SK-N-SH (cell line): Measurements from ENCODE around the gene MRRF. TPM values are rescaled to one million over a fixed set of nuclear protein-coding genes. Genes with fewer than 3 reads are reported as not detected.

Source experiments
- CTCF ChIA-PET: fragments of 300-600, 350-600 bp; formaldehyde crosslinking; extraction: SDS; loops from one replicate; lab custom pipeline; 2021; lab: Yijun Ruan, JAX
- POLR2A ChIA-PET: fragments of 350-600 bp; sonication (Branson Sonifier 250); formaldehyde crosslinking; extraction: SDS; loops from one replicate; lab custom pipeline; 2020; ENCODE audit warnings: antibody characterized with exemption, inconsistent platforms; lab: Yijun Ruan, JAX
- DNase-seq: peaks from one replicate; pipeline ENCODE4 v3.0.0; 2012
- H2AFZ ChIP-seq: fragments of 200-600 bp; sonication (generic); 2 replicates; pipeline ENCODE4 v1.8.1; 2016; ENCODE audit warnings: antibody characterized with exemption, mild to moderate bottlenecking, low read depth
- H3F3A ChIP-seq: fragments of 200-600 bp; sonication (generic); replicated peaks from 2 replicates; pipeline ENCODE3; 2016; ENCODE audit warnings: antibody characterized with exemption, mild to moderate bottlenecking; ENCODE audit not compliant: insufficient read depth
- H3K27ac ChIP-seq, 2 experiments: fragments of 200-500 bp in 1 of 2; fragments of 200-600 bp in 1 of 2; sonication (Bioruptor generic) in 1 of 2; sonication (generic), shearing (Covaris generic) in 1 of 2; 2 replicates each; pipeline versions ENCODE4 v1.5.1 to v1.6.1; 2014 to 2016; ENCODE audit warnings: low read depth in 2 of 2, inconsistent platforms in 1 of 2, low read length in 1 of 2, mild to moderate bottlenecking in 1 of 2, mixed read lengths in 1 of 2
- H3K27me3 ChIP-seq: fragments of 200-600 bp; sonication (generic), shearing (Covaris generic); 2 replicates; pipeline ENCODE4 v1.6.1; 2016; ENCODE audit warnings: mixed run types; ENCODE audit not compliant: insufficient read depth
- H3K36me3 ChIP-seq, 2 experiments: fragments of 200-500 bp in 1 of 2; fragments of 200-600 bp in 1 of 2; sonication (Bioruptor generic) in 1 of 2; sonication (generic) in 1 of 2; replicated peaks in 1 of 2; 2 replicates each; pipeline versions ENCODE3 to v1.5.1; 2014 to 2016; ENCODE audit warnings: low read length in 1 of 2, mild to moderate bottlenecking in 1 of 2; ENCODE audit not compliant: insufficient read depth in 2 of 2, control insufficient read depth in 1 of 2
- H3K4me1 ChIP-seq, 2 experiments: fragments of 200-500 bp in 1 of 2; fragments of 200-600 bp in 1 of 2; sonication (Bioruptor generic) in 1 of 2; sonication (generic), shearing (Covaris generic) in 1 of 2; 2 replicates each; pipeline versions ENCODE4 v1.5.1 to v1.6.1; 2014 to 2016; ENCODE audit warnings: low read depth in 1 of 2, low read length in 1 of 2, mixed run types in 1 of 2; ENCODE audit not compliant: insufficient read depth in 2 of 2, control insufficient read depth in 1 of 2
- H3K4me2 ChIP-seq: fragments of 200-600 bp; sonication (generic), shearing (Covaris generic); 2 replicates; pipeline ENCODE4 v1.6.1; 2017; ENCODE audit warnings: mixed run types
- H3K4me3 ChIP-seq, 2 experiments: fragments of 200-500 bp in 1 of 2; fragments of 200-600 bp in 1 of 2; sonication (Bioruptor generic) in 1 of 2; sonication (generic), shearing (Covaris generic) in 1 of 2; 2 replicates each; pipeline versions ENCODE4 v1.5.1 to v1.8.1; 2014 to 2016; ENCODE audit warnings: low read depth in 2 of 2, inconsistent platforms in 1 of 2, low read length in 1 of 2, mild to moderate bottlenecking in 1 of 2, mixed read lengths in 1 of 2, moderate library complexity in 1 of 2
- H3K79me2 ChIP-seq: fragments of 200-600 bp; sonication (generic); 2 replicates; pipeline ENCODE4 v1.8.1; 2017; ENCODE audit warnings: mild to moderate bottlenecking; ENCODE audit not compliant: insufficient read depth
- H3K9ac ChIP-seq: fragments of 200-600 bp; sonication (generic); 2 replicates; pipeline ENCODE4 v1.6.1; 2017; ENCODE audit warnings: mixed run types
- H3K9me2 ChIP-seq: fragments of 200-600 bp; sonication (generic); 2 replicates; pipeline ENCODE4 v1.6.1; 2017; ENCODE audit warnings: mixed run types
- H3K9me3 ChIP-seq: fragments of 200-600 bp; sonication (generic); 2 replicates; pipeline ENCODE4 v1.6.1; 2017; ENCODE audit warnings: mixed run types, mild to moderate bottlenecking, moderate library complexity
- H4K20me1 ChIP-seq: fragments of 200-600 bp; sonication (generic); 2 replicates; pipeline ENCODE4 v1.6.1; 2017; ENCODE audit warnings: mild to moderate bottlenecking, mixed run types; ENCODE audit not compliant: insufficient read depth
- CHD2 ChIP-seq: fragments of 150-350 bp; IDR thresholded peaks from 2 replicates; pipeline ENCODE4 v1.6.1; 2018; ENCODE audit warnings: low read length; ENCODE audit not compliant: partially characterized antibody
- ELF1 ChIP-seq: IDR thresholded peaks from 2 replicates; pipeline ENCODE4 v1.4.0; 2012
- EP300 ChIP-seq, 2 experiments: IDR thresholded peaks; 2 replicates each; pipeline versions ENCODE4 v1.4.0 to v1.6.1; 2012; ENCODE audit warnings: borderline replicate concordance in 1 of 2, low read depth in 1 of 2, low read length in 1 of 2
- FOSL2 ChIP-seq: IDR thresholded peaks from 2 replicates; pipeline ENCODE4 v1.4.0; 2012; ENCODE audit warnings: low read depth, mild to moderate bottlenecking, moderate library complexity, borderline replicate concordance
- FOXJ3 ChIP-seq: sonication (generic); formaldehyde crosslinking; IDR thresholded peaks from 2 replicates; pipeline ENCODE4 v1.5.1; 2020; ENCODE audit warnings: mild to moderate bottlenecking, missing genetic modification reagents
- GABPA ChIP-seq: IDR thresholded peaks from 2 replicates; pipeline ENCODE4 v1.4.0; 2012; ENCODE audit warnings: low read depth, mild to moderate bottlenecking
- GATA2 ChIP-seq: sonication (generic); formaldehyde crosslinking; IDR thresholded peaks from 2 replicates; pipeline ENCODE4 v1.5.0; 2020; ENCODE audit warnings: mild to moderate bottlenecking, missing genetic modification reagents
- JUND ChIP-seq: IDR thresholded peaks from 2 replicates; pipeline ENCODE4 v1.4.0; 2012
- MEF2A ChIP-seq: IDR thresholded peaks from 2 replicates; pipeline ENCODE4 v1.4.0; 2012; ENCODE audit warnings: low read depth, borderline replicate concordance
- NFIC ChIP-seq: IDR thresholded peaks from 2 replicates; pipeline ENCODE4 v1.4.0; 2012; ENCODE audit warnings: borderline replicate concordance
- RCOR1 ChIP-seq: fragments of 150-350 bp; IDR thresholded peaks from 2 replicates; pipeline ENCODE4 v1.6.1; 2017; ENCODE audit warnings: antibody characterized with exemption, low read length
- REST ChIP-seq: IDR thresholded peaks from 2 replicates; pipeline ENCODE4 v1.6.1; 2012; ENCODE audit warnings: mild to moderate bottlenecking, low read depth, low read length, moderate library complexity
- RFX5 ChIP-seq: IDR thresholded peaks from 2 replicates; pipeline ENCODE4 v1.6.1; 2012; ENCODE audit warnings: mild to moderate bottlenecking, improper control_type of control experiment, low read length
- RXRA ChIP-seq: IDR thresholded peaks from 2 replicates; pipeline ENCODE4 v1.4.0; 2012; ENCODE audit warnings: low read depth, mild to moderate bottlenecking, borderline replicate concordance
- SIN3A ChIP-seq: IDR thresholded peaks from 2 replicates; pipeline ENCODE4 v1.6.1; 2012; ENCODE audit warnings: low read depth, mild to moderate bottlenecking, low read length, moderate library complexity, borderline replicate concordance
- SMC3 ChIP-seq: IDR thresholded peaks from 2 replicates; pipeline ENCODE4 v1.6.1; 2012; ENCODE audit warnings: low read depth, low read length, improper control_type of control experiment
- TAF1 ChIP-seq: IDR thresholded peaks from 2 replicates; pipeline ENCODE4 v1.6.1; 2012; ENCODE audit warnings: low read depth, mild to moderate bottlenecking, low read length, moderate library complexity, borderline replicate concordance
- TCF12 ChIP-seq: IDR thresholded peaks from 2 replicates; pipeline ENCODE4 v1.4.0; 2012
- YY1 ChIP-seq: IDR thresholded peaks from 2 replicates; pipeline ENCODE4 v1.4.0; 2012; ENCODE audit warnings: low read depth, mild to moderate bottlenecking
- WGBS: methylation state at CpG from one replicate; pipeline ENCODE4 v1.1.6; 2017; ENCODE audit warnings: low lambda C conversion rate; 5-methylcytosine and 5-hydroxymethylcytosine counted together
- polyA plus RNA-seq, 3 experiments: library from polyadenylated mRNA; depleted of rRNA; stranded (reverse); fragments of >200 nt; gene quantifications; 2 replicates each; pipeline ENCODE4 v1.2.3, GENCODE V29; 2012
- TF ChIP-seq, protein P1 (sequence below): fragments of 150-350 bp; IDR thresholded peaks from 2 replicates; pipeline ENCODE4 v1.6.1; 2016; ENCODE audit warnings: mild to moderate bottlenecking, low read depth, low read length
- TF ChIP-seq, protein P2 (sequence below): IDR thresholded peaks from 2 replicates; pipeline ENCODE4 v1.4.0; 2012; ENCODE audit warnings: low read depth, borderline replicate concordance
- TF ChIP-seq, protein P3 (sequence below): IDR thresholded peaks from 2 replicates; pipeline ENCODE4 v1.4.0; 2012; ENCODE audit warnings: low read depth, borderline replicate concordance

Gene MRRF
- polyA plus RNA-seq, 1 of the 3 experiments (the other 2 are of a cell fraction): 35.1 TPM

DNA sequence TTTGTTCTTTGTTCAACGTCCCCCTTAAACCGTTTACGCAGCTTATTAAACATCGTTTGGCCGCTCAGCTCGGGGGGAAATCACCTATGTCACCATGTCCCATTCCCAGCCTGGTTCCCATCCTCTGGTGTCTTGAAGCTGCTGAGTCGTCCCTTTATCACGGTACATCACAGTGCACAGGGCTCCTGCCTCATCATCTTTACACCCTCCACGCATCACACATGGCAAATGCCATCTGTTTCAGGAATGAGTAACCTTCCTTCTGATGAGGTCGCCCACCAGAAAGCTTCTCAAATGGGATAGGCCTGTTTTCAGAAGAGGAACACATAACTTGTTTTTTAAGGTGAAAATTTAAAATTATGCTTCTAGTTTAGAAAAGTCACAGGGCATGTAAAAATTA, 28.0 kb upstream of the MRRF start:
- no peak overlapping the region for H2AFZ ChIP-seq
- CTCF ChIA-PET: interaction anchor here (1.0 kb wide), 1 partner anchor 203 kb away, joined by 4 read pairs; no protein-coding TSS in a partner anchor
- H3K9me2 ChIP-seq: no peaks in the 10 kb centered on the region
- no peak overlapping the region for H3K9ac ChIP-seq
- H3K36me3 ChIP-seq: peaks cover 21 to 26% of the 10 kb centered on the region in 2 experiments
- H3F3A ChIP-seq: no peaks in the 10 kb centered on the region
- 82% methylated on average over 10 of the region's 10 CpGs for WGBS
- H4K20me1 ChIP-seq: no peaks in the 10 kb centered on the region
- POLR2A ChIA-PET: no interaction called here
- TF ChIP-seq RCOR1: no peak
- no peak for TF ChIP-seq SIN3A
- TF ChIP-seq SMC3: no peak
- TF ChIP-seq RFX5: no peak
- TF ChIP-seq TCF12: no peak
- TF ChIP-seq TAF1: no peak
- no peak for TF ChIP-seq GATA2 (CRISPR knock-in tag)
- no peak for TF ChIP-seq MEF2A
- TF ChIP-seq GABPA: no peak
- no peak for TF ChIP-seq YY1
- TF ChIP-seq ELF1: no peak
- TF ChIP-seq FOSL2: no peak
- no peak for TF ChIP-seq FOXJ3
- TF ChIP-seq JUND: no peak
- TF ChIP-seq, protein P1, sequence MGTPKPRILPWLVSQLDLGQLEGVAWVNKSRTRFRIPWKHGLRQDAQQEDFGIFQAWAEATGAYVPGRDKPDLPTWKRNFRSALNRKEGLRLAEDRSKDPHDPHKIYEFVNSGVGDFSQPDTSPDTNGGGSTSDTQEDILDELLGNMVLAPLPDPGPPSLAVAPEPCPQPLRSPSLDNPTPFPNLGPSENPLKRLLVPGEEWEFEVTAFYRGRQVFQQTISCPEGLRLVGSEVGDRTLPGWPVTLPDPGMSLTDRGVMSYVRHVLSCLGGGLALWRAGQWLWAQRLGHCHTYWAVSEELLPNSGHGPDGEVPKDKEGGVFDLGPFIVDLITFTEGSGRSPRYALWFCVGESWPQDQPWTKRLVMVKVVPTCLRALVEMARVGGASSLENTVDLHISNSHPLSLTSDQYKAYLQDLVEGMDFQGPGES: no peak
- no peak for TF ChIP-seq CHD2
- no peak overlapping the region for H3K4me2 ChIP-seq
- no peak overlapping the region for H3K27ac ChIP-seq
- H3K4me1 ChIP-seq: no peaks in the 10 kb centered on the region
- peaks cover 14% of the 10 kb centered on the region; the same call in 1 of the 2 replicates for H3K27me3 ChIP-seq
- no peak for DNase-seq
- H3K9me3 ChIP-seq: no peaks in the 10 kb centered on the region
- H3K79me2 ChIP-seq: no peaks in the 10 kb centered on the region
- H3K4me3 ChIP-seq: no peak overlapping the region

DNA sequence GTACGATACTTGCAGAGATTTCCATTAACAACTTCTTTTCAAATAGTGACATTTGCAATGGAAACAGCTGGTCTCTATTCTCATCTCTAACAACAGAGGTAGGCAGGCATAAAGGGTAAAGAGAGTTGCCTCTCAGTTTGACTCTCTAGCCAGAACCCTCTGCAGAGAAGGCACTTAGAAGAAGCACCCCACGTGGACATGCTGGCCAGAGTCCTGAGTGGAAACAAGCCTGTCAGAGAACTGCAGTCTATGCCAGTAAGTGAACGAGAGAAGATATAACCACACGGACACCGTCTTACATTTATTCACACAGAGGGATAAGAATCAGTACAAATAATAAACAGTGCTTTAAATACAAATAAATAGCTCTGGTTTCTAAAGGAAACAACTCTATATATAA, 25.0 kb upstream of the MRRF start:
- Histone ChIP-seq H3K4me2 (no peak overlapping the region), H3K9me2 (no peaks in the 10 kb centered on the region), H3K4me1 (no peaks in the 10 kb centered on the region), H3K4me3 (no peak overlapping the region), H3K27me3 (peaks cover under 1% of the 10 kb centered on the region; the same call in 1 of the 2 replicates), H4K20me1 (no peaks in the 10 kb centered on the region), H3K27ac (no peak overlapping the region), H3K79me2 (no peaks in the 10 kb centered on the region), H3K9me3 (no peaks in the 10 kb centered on the region), H3K36me3 (peaks cover 46 to 50% of the 10 kb centered on the region in 2 experiments), H2AFZ (no peak overlapping the region), H3F3A (no peaks in the 10 kb centered on the region), H3K9ac (no peak overlapping the region)
- WGBS: 96% methylated on average over 5 of the region's 5 CpGs
- no peak for DNase-seq
- ChIA-PET CTCF (interaction anchor here (1.0 to 1.5 kb wide), 2 partner anchors 20 to 115 kb away, joined by 3 read pairs; no protein-coding TSS in a partner anchor), POLR2A (no interaction called here)
- TF ChIP-seq, protein P2, sequence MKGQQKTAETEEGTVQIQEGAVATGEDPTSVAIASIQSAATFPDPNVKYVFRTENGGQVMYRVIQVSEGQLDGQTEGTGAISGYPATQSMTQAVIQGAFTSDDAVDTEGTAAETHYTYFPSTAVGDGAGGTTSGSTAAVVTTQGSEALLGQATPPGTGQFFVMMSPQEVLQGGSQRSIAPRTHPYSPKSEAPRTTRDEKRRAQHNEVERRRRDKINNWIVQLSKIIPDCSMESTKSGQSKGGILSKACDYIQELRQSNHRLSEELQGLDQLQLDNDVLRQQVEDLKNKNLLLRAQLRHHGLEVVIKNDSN: no peak
- TF ChIP-seq, protein P3, sequence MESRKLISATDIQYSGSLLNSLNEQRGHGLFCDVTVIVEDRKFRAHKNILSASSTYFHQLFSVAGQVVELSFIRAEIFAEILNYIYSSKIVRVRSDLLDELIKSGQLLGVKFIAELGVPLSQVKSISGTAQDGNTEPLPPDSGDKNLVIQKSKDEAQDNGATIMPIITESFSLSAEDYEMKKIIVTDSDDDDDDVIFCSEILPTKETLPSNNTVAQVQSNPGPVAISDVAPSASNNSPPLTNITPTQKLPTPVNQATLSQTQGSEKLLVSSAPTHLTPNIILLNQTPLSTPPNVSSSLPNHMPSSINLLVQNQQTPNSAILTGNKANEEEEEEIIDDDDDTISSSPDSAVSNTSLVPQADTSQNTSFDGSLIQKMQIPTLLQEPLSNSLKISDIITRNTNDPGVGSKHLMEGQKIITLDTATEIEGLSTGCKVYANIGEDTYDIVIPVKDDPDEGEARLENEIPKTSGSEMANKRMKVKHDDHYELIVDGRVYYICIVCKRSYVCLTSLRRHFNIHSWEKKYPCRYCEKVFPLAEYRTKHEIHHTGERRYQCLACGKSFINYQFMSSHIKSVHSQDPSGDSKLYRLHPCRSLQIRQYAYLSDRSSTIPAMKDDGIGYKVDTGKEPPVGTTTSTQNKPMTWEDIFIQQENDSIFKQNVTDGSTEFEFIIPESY: no peak
- TF ChIP-seq REST: no peak
- TF ChIP-seq GABPA: no peak
- TF ChIP-seq ELF1: no peak
- no peak for TF ChIP-seq EP300 (IDR thresholded peaks at IDR 0.05; ENCODE audit: borderline replicate concordance in 1 of 2, low read depth in 1 of 2, low read length in 1 of 2)
- TF ChIP-seq RXRA: no peak
- no peak for TF ChIP-seq NFIC
